Breast epithelium (tissue), 3 donors: ENCODE measurements around the gene CD99.

Experiments used
- CTCF ChIP-seq, 3 donors: fragments of 450-650 bp; IDR thresholded peaks; one replicate each; pipeline ENCODE4 v1.5.1; 2016 to 2017; ENCODE audit warnings: antibody characterized with exemption in 3 of 3, mild to moderate bottlenecking in 3 of 3, moderate library complexity in 3 of 3
- POLR2A ChIP-seq: fragments of 450-650 bp; IDR thresholded peaks from one replicate; pipeline ENCODE4 v1.6.1; 2016; ENCODE audit warnings: antibody characterized with exemption, mild to moderate bottlenecking, moderate library complexity
- POLR2AphosphoS5 ChIP-seq, 3 donors: sonication (generic); formaldehyde crosslinking; IDR thresholded peaks; one replicate each; pipeline ENCODE4 v1.6.1; 2017; ENCODE audit warnings: antibody characterized with exemption in 3 of 3

- TF ChIP-seq CTCF (IDR thresholded peaks at IDR 0.05) (no peak), POLR2AphosphoS5 (IDR thresholded peaks at IDR 0.05) (no peak), POLR2A (no peak)
These were observed 26.6 kb upstream of the CD99 start for GRCh38 chrX:2664502-2664901.
